GM21367 (cell line): Measurements from ENCODE around the gene SPATA12.
A peak's percentile ranks its signal among the peaks of the same experiment; 100 is the strongest.

Experiments
- ATAC-seq: cut with Tn5 transposase; IDR thresholded peaks from one replicate; pipeline ENCODE4 v1.9.1; 2021; ENCODE audit not compliant: unreplicated experiment

Gene SPATA12

GRCh38 chr3:57052662-57053061 is 7.8 kb upstream of the SPATA12 start:
- ATAC-seq = no peak

- no peak for ATAC-seq
Measured at GRCh38 chr3:57053122-57053521, 7.3 kb upstream of the SPATA12 start.

DNA sequence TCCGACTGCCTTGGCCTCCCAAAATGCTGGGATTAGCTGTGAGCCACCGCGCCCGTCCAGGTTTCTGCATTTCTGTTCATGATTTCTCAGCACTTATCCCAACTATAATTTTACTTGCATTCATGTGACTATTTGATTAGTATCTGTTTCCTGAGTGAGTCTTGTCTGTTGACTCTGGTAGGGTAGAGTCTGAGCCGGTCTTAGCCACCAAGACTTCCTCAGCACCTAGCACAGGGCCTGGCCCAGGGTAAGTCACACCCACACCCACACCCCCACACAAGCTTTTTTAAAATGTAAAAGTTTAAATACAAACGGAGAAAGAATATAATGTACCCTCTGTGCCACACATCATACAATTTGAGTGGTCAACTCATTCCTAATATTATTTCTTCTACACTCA is 3.1 kb upstream of the SPATA12 start:
- no peak for ATAC-seq

- ATAC-seq = no peak
Measured at GRCh38 chr3:57059411-57059810, 1.1 kb upstream of the SPATA12 start.

DNA sequence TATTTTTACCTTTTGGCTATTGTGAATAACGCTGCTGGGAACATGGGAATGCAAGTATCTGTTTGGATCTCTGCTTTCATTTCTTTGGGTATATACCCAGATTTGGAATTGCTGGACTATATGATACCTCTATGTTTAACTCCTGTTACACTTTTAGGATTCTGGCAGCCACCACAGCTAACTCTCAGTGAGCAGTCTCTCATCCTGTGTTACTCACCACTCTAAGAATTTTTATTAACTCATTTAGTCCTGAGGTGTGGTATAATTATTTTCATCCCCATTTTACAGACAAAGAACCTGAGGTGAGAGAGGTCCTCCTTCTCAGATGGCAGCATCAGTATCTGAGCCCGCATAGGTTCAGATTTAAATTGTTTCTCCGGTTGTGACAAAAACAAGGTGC is 1.1 kb downstream of the SPATA12 start:
- ATAC-seq = no peak

GRCh38 chr3:57062101-57062631 is 1.7 kb downstream of the SPATA12 start:
- no peak for ATAC-seq

DNA sequence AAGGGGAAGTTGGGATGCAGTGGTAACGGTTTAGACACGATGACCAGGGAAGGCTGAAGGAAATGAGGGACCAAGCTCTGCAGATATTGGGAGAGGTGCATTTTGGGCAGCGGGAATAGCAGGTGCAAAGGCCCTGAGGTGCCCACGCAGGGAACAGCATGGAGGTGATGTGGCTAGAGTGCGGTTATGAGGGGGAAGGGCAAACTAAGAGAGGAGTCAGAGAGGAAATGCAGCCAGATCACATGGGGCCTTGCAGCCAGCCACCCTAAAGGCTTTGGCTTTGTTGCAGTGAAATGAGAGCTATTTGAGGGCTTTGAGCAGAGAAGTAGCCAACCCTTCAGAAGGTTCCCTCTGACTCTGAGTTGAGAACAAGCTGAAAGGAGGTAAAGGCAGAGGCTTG is 2.6 kb downstream of the SPATA12 start:
- ATAC-seq = no peak

DNA sequence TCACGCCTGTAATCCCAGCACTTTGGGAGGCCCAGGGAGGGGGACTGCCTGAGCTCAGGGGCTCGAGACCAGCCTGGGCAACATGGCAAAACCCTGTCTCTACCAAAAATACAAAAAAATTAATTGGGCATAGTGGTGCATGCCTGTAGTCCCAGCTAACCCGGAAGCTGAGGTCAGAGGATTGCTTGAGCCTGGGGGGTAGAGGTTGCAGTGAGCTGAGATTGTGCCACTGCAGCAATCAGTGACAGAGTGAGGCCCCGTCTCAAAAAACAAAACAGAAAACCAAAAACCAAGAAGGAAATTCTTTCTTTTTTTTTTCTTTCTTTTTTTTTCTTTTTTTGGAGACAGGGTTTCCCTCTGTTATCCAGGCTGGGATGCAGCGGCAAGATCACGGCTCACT is 3.5 kb downstream of the SPATA12 start:
- ATAC-seq = no peak

- ATAC-seq = no peak
Measured at GRCh38 chr3:57064572-57064971, 4.1 kb downstream of the SPATA12 start.

DNA sequence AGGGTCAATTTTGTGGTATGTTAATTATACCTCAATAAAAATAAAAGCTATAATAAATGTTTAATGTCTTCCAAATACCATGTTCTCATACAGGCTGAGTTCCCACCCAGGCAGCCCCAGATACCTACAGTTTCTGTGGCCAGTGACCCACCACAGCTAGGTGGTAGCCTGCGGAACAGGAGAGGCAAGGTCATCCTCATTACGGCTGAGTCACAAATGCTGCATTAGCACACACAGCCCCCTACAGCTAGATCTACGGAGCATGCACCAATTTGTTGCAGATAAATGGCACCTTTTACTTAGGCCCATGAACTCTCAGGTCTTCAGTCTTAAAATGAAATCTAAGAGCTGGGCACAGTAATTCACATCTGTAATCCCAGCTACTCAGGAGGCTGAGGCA is 5.1 kb downstream of the SPATA12 start:
- ATAC-seq = no peak

- no peak for ATAC-seq
Measured at GRCh38 chr3:57066471-57066870, 6.0 kb downstream of the SPATA12 start.

DNA sequence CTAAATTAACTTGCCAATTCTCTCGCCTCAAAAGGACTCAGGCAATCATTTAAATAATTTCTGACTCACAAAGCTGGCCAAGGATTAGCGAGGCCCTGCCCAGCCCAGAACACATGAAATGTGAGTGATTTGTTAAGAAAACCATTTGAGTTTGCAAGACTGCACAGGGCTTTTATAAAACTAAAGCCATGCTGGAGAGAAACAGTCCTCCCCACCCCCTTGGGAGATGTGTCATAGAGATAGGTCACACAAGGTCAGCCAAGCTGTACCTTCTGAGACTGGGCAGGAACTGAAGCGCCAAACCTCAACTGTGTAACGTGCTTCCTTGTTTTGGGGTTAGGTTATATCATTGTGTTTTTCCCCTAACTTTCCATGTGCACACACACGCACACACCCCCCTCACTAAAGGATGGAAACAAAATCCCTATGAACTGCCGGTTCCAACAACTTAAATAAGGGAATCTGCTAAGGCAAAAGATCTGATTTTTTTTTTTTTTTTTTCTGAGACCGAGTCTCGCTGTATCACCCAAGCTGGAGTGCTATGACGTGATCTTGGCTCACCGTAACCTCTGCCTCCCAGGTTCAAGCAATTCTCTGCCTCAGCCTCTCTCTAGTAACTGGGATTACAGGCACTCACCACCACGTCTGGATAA is 8.1 kb downstream of the SPATA12 start:
- ATAC-seq = peak; percentile 98

GRCh38 chr3:57069503-57069902 is 9.0 kb downstream of the SPATA12 start:
- ATAC-seq = no peak

GRCh38 chr3:57073628-57074027 is 13.2 kb downstream of the SPATA12 start:
- no peak for ATAC-seq

DNA sequence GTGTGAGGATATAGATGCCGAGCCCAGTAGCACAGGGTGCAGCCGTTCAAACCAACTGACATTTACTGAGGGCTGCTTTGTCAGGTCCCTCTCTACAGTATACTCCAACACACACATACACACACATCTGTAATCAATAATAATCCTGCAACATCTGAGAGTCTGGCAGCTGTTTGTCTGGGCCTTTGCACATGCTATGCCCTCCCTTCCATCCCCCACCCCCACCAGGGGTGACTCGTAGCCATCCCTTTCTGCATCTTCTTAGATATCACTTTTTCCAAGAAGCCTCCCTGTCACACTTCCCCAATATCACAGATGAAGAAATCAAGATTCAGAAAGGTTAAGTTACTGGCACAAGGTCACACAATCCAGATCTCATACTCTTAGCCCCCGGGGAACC is 13.7 kb downstream of the SPATA12 start:
- ATAC-seq = no peak

DNA sequence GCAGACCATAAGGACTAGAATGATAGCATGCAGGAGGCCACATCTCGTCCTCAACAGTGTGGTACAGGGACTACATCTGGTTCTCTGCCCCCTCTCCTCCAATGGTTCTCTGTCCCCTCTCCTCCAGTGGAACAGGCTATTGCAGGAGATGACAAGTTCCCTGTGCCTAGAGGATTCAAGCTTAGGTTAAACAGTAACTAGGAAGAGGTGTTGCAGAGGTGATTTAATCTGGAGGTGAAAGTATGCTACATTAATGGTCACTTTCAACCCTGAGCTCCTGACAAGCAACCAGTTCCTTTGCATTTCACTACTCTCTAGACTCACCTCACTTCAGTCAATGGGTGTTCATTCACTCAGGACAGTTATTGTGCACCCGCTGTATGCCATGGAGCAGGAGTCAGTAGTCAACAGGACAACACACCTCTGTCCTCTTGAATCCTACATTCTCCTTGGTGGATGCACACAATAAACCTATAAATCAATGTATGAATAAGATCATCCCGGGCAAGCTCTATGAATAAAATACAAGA is 16.0 kb downstream of the SPATA12 start:
- no peak for ATAC-seq

DNA sequence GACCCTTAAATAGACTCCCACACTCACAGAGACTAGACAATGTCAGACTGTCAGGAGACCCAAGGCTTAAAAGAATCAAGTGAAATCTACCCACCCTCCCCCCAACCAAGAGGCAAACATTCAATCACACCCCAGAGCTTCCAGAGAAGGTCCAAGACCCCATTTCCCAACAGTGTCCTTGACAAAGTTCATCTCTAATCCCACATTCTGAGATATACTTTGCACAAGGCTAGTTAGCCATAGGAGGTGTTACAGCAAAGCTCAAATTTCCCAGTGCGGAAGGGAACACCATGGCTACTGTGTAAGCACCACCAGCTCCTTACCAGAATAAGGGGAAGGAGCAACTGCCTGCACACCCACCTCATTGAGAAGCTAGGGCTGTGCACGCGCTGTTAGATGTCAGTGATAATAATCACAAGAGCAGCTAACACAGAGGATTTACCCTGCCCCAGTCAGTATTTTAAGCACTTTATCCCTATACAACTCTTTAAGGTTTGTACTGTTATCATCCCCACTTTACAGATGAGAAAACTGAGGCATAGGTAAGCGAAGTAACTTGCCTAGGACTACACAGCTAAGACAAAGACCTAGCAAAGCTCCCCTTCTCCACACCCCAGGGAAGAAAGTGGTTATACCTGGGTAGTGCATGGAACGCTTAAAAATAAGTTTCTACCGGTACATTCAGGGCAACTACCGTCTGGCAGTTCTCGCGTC is 17.3 kb downstream of the SPATA12 start:
- no peak for ATAC-seq

- no peak for ATAC-seq
Measured at GRCh38 chr3:57078344-57078634, 17.8 kb downstream of the SPATA12 start.

GRCh38 chr3:57078635-57079473 is 18.4 kb downstream of the SPATA12 start:
- ATAC-seq = no peak

- no peak for ATAC-seq
Measured at GRCh38 chr3:57079474-57079831, 19.0 kb downstream of the SPATA12 start.

GRCh38 chr3:57080171-57080570 is 19.7 kb downstream of the SPATA12 start:
- no peak for ATAC-seq

DNA sequence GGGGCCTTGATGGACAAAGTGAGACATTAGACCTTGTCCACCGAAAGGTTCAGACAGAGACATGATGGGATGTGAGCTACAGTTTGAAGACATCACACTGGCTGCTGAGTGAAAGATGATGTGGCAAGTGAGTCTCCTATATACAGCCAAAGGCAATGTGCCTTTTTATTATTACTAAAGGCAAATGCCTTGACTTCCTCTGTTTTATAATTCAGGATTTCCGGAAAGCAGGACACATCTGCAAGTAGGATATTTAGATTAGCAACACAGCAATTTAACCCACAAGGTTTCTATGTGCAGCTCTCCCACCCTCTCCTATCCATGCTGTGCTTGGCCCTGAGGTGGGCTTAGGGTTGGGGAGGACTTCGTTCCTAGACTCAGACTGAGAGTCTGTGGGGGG is 20.7 kb downstream of the SPATA12 start:
- no peak for ATAC-seq
